Hepatocyte (in vitro differentiated cells): ENCODE data around the gene GPR21.

ENCODE experiments used
- EZH2 ChIP-seq: fragments of 200-600 bp; sonication (generic); IDR thresholded peaks from 2 replicates; pipeline ENCODE4 v1.6.1; 2016; ENCODE audit warnings: antibody characterized with exemption, mild to moderate bottlenecking, borderline replicate concordance
- EZH2phosphoT487 ChIP-seq: fragments of 200-600 bp; sonication (generic); IDR thresholded peaks from one replicate; pipeline ENCODE4 v1.6.1; 2018; ENCODE audit warnings: antibody characterized with exemption, mild to moderate bottlenecking, low read depth, moderate library complexity; ENCODE audit not compliant: unreplicated experiment, severe bottlenecking
- TF ChIP-seq, protein P1 (sequence below): fragments of 200-600 bp; sonication (generic); IDR thresholded peaks from 2 replicates; pipeline ENCODE4 v1.5.1; 2016; ENCODE audit warnings: antibody characterized with exemption, mild to moderate bottlenecking; ENCODE audit not compliant: poor library complexity

GRCh38 chr9:123048748-123049147, 15.3 kb downstream of the GPR21 start:
- TF ChIP-seq, protein P1, sequence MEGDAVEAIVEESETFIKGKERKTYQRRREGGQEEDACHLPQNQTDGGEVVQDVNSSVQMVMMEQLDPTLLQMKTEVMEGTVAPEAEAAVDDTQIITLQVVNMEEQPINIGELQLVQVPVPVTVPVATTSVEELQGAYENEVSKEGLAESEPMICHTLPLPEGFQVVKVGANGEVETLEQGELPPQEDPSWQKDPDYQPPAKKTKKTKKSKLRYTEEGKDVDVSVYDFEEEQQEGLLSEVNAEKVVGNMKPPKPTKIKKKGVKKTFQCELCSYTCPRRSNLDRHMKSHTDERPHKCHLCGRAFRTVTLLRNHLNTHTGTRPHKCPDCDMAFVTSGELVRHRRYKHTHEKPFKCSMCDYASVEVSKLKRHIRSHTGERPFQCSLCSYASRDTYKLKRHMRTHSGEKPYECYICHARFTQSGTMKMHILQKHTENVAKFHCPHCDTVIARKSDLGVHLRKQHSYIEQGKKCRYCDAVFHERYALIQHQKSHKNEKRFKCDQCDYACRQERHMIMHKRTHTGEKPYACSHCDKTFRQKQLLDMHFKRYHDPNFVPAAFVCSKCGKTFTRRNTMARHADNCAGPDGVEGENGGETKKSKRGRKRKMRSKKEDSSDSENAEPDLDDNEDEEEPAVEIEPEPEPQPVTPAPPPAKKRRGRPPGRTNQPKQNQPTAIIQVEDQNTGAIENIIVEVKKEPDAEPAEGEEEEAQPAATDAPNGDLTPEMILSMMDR, result no peak
- TF ChIP-seq EZH2 (no peak), EZH2phosphoT487 (no peak)
